Measurements from ENCODE around the gene ACP4. TPM values are rescaled to one million over a fixed set of nuclear protein-coding genes. Genes with fewer than 3 reads are reported as not detected.

ACP4 gene
- polyA plus RNA-seq, 3 donors = 0.09 TPM; not detected in 2

GRCh38 chr19:50821248-50821612 is 31.0 kb downstream of the ACP4 start:
- DNase-seq = no peak

- no peak for DNase-seq
Measured at GRCh38 chr19:50821622-50822021, 31.4 kb downstream of the ACP4 start.

GRCh38 chr19:50822661-50823208 is 32.5 kb downstream of the ACP4 start:
- DNase-seq = no peak

DNA sequence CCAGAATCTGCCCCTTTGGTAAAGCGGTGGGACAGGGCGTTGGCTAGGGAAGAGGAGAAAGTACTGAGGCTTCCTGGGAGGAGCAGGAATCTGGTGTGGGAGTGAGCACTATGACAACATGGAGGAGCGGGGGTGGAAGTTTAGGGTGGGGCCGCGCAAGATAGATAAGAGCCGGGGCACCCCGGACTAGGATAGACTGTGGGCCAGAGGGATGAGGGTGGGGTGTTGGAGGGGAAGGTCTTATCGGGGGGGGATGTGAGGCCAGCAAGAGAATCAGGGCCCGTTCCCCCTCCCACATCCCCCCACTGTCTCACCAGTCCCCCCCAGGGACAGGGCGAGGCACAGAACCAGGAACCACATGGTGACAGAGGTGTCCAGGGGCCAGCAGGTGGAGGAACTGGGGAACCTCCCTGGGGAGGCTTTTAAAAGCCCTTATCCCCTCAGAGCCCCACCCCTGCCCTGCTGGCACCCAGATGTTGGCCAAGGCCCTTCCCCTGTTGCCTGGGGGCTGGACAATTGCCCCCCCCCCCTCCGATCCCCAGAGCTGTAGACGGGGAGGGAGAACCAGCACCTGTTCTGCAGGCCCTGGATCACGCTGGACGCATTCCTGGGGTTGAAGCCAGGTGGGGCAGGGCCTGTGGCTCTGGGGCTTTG is 33.3 kb downstream of the ACP4 start, which contains the start of gene KLK1:
Gene KLK1, minus strand, starts transcription at position 399 of the 654 bp plus-strand sequence. Its CDS starts 39 bp downstream, at position 360.
- no peak for DNase-seq

DNA sequence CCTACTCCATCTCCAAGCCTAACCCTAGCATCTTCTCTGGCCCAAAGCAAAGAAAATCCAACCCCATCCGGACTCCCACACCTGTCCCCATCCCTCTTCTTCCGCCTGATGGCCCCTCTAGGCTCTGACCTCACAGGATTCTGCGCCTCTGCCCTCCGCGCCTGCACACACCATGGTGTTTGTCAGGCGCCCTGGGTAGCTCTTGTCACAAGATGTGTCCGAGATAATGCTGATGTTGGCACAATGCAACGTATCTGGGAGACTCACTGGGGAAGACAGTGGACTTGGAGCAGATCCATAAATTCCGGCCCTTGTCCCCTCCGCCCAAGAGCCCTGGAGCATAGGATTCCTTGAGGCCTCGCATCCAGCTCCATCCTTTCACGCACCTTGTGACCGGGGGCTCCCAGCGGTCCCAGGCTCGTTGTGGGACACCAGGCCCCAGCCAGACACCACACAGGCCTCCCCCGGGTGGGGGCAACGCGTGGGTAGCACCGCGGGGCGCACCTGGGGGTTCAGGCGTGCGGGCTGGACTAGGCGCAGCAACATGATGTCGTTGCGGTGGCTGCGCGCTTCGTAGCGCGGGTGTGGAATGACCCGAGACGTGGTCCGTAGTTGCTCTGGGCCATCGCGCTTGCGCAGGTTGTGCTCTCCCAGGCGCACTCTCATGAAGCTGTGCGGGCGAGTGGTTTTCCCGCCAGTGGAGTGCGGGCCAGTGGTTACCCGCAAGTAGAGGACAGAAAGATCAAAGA is 36.5 kb downstream of the ACP4 start:
- no peak for DNase-seq

DNA sequence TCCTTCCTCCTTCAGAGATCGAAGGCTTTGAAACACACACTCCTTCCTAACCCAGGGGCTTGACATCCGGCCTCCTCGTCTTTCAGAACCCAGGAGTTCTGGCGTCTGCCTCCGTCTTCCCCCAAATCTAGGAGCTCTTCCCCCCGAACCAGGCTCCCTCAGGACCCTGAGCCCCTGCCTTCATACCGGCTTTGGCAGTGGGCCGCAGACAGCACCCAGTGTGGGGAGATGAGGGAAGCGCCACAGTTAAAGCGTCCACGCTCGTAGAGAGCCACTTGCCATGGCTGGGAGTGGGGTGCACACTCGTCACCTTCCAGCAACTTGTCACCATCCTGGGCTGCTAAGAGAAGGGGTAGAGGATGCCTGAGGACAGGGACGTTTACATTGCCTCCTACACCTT is 37.3 kb downstream of the ACP4 start:
- DNase-seq = no peak

DNA sequence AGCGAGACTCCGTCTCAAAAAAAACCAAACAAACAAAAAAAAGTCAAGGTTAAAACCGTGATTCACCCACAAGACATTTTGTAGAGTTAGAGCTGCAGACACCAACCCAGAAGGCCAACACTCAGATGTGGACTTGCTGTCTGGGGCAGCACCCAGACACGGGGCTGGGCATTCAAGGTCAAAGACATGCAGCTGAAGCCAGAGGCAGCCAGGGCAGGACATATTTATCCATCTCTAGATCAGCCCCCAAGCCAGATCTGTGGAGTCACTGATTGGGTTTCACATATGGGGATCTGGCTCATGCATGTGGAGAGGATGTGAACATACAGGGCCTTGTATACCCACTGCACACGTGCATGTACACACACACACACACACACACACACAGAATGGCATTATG is 39.6 kb downstream of the ACP4 start:
- no peak for DNase-seq

DNA sequence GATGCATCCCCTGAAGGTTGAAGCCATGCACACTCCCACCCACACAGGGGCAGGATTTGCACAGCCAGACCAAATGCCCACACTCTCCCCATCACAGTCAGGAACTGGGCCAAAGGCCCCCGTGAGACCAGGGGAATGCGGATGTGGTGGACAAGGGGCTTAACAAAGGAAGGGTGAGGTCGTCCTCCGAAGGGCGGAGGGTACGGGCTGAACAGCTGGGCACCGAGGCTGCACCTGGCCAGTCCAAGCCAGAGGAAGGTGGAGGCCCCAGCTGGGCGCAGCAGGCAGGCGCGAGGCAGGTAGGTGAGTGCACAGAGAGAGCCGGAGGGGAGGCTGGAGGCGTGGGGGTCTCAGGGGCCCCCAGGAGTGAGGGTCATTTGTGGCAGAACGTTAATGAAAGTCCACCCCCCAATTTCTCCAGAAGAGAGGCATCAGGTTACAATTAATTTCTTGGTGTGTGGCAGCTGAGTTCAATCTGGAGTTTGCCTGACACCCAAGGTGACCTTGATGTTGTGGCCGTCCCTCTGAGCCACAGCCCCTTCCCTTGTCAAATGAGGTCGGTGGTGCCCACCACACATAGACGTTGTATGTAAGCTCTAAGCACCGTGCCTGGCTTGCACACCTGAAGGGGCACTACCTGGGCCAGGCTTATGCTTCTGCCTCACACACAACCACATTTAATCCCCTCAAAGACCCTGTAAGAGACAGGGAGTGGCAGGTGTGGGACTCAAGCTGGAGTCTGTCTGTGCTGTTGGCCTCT is 40.2 kb downstream of the ACP4 start:
- no peak for DNase-seq

DNA sequence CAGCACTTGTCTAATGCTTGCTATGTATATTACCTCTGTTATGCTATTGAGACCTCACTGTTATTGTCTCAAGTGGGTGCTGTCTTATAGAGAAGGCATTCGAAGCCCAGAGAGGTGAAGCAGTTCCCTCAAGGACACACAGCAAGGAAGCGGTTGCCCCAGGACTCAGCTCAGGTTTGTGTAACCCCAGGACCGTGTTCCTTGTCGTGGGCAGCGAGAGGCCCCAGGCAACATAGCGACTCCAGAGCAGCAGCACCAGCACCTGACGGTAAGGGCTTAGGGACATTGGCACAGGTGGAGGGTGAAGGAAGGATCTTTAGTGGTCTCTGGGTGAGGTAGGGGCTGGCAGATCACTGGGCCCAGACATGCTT is 40.8 kb downstream of the ACP4 start:
- no peak for DNase-seq

GRCh38 chr19:50832666-50833065 is 42.5 kb downstream of the ACP4 start:
- DNase-seq = no peak

DNA sequence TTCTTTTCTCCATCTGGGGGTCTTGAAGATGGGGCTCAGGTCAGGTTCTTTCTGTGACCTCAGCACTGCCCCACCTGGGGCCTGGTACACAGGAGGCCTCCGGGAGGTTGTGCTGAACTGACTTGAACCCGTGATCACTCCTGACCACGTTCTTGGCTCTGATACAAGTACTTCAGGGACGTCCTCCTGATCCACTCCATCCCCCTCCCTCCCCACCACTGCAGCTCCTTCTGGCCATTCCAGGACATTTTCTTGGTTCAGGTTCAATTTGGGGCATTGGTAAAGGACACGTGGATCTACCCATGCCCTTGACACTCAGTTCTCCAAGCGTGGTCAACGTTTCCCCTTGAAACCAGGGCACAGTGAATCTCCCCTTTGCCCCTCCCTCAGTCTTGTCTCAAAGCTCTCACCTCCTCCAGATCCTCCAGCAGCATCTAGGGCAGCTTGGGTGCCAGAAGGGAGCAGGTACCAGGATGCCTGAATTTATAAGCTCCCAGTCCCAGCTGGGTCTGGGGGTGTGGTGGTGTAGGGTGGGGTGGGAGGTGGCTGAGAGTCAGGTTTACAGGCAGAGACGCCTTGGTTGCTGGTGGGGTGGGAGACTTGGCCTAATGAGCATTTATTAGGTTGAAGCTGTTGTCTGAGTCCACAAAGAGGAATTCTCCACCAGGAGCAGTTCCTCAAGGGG is 43.0 kb downstream of the ACP4 start, which contains the start of gene KLK15:
Gene KLK15, minus strand, starts transcription at position 458 of the 685 bp plus-strand sequence. CDS start 2,082 bp downstream, outside the sequence.
- no peak for DNase-seq

GRCh38 chr19:50833802-50834167 is 43.6 kb downstream of the ACP4 start:
- DNase-seq = no peak

DNA sequence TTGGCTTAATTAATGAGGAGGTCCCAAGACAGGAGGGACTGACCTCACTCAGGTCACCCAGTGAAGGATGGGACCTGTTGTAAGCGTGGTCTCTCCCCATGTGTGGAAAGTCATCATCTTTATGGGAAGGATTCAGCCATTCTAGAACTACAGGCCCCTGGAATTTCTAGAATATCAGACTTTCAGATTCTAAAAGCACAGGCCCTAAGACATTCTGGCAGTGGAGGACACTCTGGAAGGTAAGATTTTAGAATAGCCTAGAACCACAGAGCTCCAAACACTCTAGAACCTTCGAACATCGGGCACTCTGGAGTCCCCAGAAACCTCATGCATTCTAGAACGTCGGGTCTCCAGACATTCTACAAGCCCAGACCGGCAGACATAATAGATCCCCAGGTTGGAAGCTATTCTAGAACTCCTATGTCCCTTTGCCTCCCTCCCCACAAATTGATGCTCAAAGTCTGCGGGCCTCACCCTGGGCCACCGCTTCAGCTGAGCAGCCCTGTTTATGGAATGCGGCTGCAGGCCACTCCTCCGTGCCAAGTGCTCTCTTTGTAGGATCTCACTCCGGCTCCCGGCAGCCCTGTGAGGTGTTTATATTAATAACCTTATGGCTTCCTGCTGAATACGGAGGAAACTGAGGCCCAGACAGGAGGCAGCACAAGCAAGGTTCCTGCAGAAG is 45.0 kb downstream of the ACP4 start:
- no peak for DNase-seq

- peak; percentile 74 for DNase-seq
Measured at GRCh38 chr19:50835785-50836542, 45.7 kb downstream of the ACP4 start.

DNA sequence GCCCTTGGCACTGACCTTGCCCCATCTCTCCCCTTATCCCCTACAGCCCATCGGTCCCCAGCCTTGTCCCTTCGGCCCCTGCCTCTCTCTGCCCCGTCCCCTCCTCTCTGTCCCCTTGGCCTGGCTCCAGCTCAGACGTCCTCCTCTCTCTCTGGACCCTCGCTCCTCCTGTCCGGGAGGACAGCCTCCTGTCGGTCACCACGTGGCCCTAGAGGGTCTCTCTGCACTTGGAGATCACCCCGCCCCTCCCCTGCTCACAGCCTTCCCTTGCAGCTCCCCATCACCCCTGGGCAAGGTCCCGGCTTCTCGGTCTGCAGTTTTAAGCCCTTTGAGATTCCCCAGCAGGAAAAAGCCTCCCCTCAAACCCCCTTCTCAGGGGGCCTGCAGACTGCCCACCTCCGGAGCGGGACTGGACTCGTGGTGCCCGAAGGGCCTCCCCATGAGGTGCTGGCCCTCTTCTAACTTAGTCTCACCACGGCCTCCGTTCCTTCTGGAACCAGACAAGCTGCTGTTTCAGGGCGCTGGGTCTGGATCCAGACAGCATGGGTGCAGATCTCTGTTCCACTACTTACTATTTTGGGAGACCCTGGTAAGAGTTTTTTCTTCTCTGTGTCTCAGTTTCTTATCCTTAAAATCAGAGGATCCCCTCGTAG is 46.5 kb downstream of the ACP4 start:
- DNase-seq = no peak

GRCh38 chr19:50837300-50837699 is 47.1 kb downstream of the ACP4 start:
- DNase-seq = no peak

DNA sequence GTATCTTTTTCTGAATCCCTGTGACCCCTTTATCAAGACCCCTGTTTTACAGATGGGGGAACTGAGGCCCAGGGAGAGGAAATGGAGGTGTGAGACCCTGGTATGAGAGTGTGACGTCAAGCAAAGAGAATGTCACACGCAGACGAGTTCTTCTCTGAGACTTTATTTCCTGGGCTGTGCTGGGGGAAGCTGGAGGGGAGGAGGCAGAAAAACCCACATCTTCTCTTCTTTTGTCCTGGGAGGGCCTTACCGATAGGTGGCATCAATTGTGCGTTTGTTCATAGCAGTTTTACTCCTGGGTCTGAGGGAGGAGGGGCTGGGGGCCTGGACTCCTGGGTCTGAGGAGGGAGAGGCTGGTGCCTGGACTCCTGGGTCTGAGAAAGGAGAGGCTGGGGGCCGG is 48.0 kb downstream of the ACP4 start:
- no peak for DNase-seq

GRCh38 chr19:50839712-50840655 is 49.8 kb downstream of the ACP4 start:
- no peak for DNase-seq

- DNase-seq = no peak
Measured at GRCh38 chr19:50842130-50842529, 51.9 kb downstream of the ACP4 start.

All from renal pelvis (tissue), 4 donors.